ENCODE results near the gene PLA2G2E.

PLA2G2E gene

DNA sequence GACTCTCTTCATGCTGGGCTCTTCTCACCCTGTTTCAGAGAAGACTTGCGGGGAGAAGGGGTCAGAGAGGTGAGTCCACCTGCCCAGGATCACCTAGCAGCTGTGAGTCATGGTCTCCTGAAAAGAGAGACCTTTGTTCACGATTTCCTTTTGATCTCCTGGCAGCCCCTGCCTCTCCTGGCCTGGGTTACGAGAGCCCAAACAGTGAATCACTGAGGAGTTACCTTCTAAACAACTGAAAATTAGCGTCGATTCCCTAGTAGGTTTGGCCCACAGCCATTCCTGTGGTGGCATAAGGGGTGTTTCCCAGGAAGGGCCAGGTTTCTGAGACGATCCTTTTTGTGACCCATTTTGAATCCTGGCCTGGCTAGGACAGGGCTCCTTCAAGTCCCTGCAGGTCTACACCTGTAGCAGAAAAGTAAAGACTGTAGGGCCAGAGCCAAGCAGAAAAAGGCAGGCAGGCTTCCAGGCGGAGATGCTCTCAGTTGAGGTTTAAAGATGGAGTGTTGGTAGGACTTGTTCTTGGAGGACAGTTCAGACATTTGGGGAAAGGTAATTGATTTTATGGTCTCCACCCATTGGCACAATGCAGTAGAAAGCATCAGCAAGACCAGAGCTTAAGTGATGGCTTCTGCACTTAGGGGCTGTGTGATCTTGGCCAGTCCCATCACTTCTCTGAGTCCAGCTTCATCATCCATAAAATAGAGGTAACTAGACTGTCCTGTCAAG lies 2.1 kb upstream of the PLA2G2E start:
- Histone ChIP-seq H4K91ac (ENCODE audit: low read depth, low read length) (peak overlapping the region; percentile 82), H3K23ac (ENCODE audit: low read length) (no peak overlapping the region), H3K4ac (ENCODE audit: low read depth, low read length) (no peak overlapping the region), H3K79me1 (ENCODE audit: low read length) (peaks cover 8% of the 10 kb centered on the region), H2BK5ac (ENCODE audit: low read depth, low read length, poor library complexity) (peak overlapping the region; percentile 60), H4K8ac (ENCODE audit: low read depth, low read length) (no peak overlapping the region), H2BK12ac (ENCODE audit: low read length) (peak overlapping the region; percentile 55), H3K4me2 (ENCODE audit: low read length) (no peak overlapping the region), H3K18ac (ENCODE audit: low read length) (no peak overlapping the region), H3K4me1 (ENCODE audit: control insufficient read depth in 1 of 2, insufficient read depth in 2 of 2, low read length in 2 of 2) (peaks cover 9 to 11% of the 10 kb centered on the region in 2 experiments), H3K79me2 (ENCODE audit: control insufficient read depth, insufficient read depth, low read length, poor library complexity) (peaks cover 2% of the 10 kb centered on the region), H2AFZ (ENCODE audit: insufficient read depth, low read length, poor library complexity) (no peak overlapping the region), H3K14ac (ENCODE audit: low read length) (no peak overlapping the region), H2BK120ac (ENCODE audit: insufficient read depth, low read length, poor library complexity) (peak overlapping the region; percentile 76), H3K9me3 (ENCODE audit: insufficient read depth, low read depth, low read length) (no peaks in the 10 kb centered on the region), H3K27me3 (ENCODE audit: insufficient read depth, low read length) (no peaks in the 10 kb centered on the region), H3K4me3 (ENCODE audit: low read depth, low read length) (no peak overlapping the region), H4K12ac (ENCODE audit: low read depth, low read length) (no peak overlapping the region), H2AK5ac (ENCODE audit: low read length) (no peak overlapping the region), H3K27ac (ENCODE audit: low read depth, low read length) (peak overlapping the region; percentile 59), H3K36me3 (ENCODE audit: control insufficient read depth in 1 of 2, insufficient read depth in 2 of 2, low read length in 2 of 2) (no peaks in the 10 kb centered on the region), H3K9ac (ENCODE audit: low read length) (no peak overlapping the region)
- peak in 1 of 2 donors; percentile 44 for DNase-seq
- no CpG with 5 or more reads among the region's 7 CpGs for WGBS (ENCODE audit: extremely low coverage, insufficient coverage, insufficient read length)

DNA sequence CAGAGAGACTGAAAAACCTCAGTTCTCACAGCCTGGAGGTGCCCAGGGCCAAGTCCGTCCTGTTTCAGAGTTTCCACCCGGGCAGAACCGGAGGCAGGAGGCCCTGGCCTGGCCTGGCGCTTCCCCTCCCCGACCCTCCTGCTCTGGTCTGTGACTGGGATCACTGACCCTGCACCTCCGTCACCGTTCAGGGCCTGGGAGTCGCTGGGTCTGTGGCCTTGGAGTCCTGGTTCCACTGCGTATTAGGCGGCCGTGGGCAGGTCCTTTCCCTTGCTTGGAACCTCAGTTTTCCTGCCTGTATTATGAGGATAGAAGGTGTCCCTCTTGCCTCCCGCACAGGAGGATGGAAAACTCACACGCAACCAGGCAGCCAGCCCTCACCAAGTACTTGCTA lies 533 bp upstream of the PLA2G2E start:
- H3K36me3 ChIP-seq (ENCODE audit: control insufficient read depth in 1 of 2, insufficient read depth in 2 of 2, low read length in 2 of 2): no peaks in the 10 kb centered on the region
- DNase-seq: no peak
- no CpG with 5 or more reads among the region's 13 CpGs for WGBS (ENCODE audit: extremely low coverage, insufficient coverage, insufficient read length)
- no peaks in the 10 kb centered on the region for H3K9me3 ChIP-seq (ENCODE audit: insufficient read depth, low read depth, low read length)
- no peak overlapping the region for H4K12ac ChIP-seq (ENCODE audit: low read depth, low read length)
- H3K27ac ChIP-seq (ENCODE audit: low read depth, low read length): no peak overlapping the region
- no peak overlapping the region for H3K23ac ChIP-seq (ENCODE audit: low read length)
- H2AFZ ChIP-seq (ENCODE audit: insufficient read depth, low read length, poor library complexity): no peak overlapping the region
- no peak overlapping the region for H3K4me2 ChIP-seq (ENCODE audit: low read length)
- H2BK12ac ChIP-seq (ENCODE audit: low read length): no peak overlapping the region
- no peak overlapping the region for H2BK5ac ChIP-seq (ENCODE audit: low read depth, low read length, poor library complexity)
- H4K8ac ChIP-seq (ENCODE audit: low read depth, low read length): no peak overlapping the region
- no peak overlapping the region for H2AK5ac ChIP-seq (ENCODE audit: low read length)
- H3K18ac ChIP-seq (ENCODE audit: low read length): no peak overlapping the region
- H3K4me1 ChIP-seq (ENCODE audit: control insufficient read depth in 1 of 2, insufficient read depth in 2 of 2, low read length in 2 of 2): peaks cover 9 to 11% of the 10 kb centered on the region in 2 experiments
- H3K79me2 ChIP-seq (ENCODE audit: control insufficient read depth, insufficient read depth, low read length, poor library complexity): peaks cover 2% of the 10 kb centered on the region
- H3K27me3 ChIP-seq (ENCODE audit: insufficient read depth, low read length): no peaks in the 10 kb centered on the region
- no peak overlapping the region for H3K4ac ChIP-seq (ENCODE audit: low read depth, low read length)
- peak overlapping the region; percentile 10 for H4K91ac ChIP-seq (ENCODE audit: low read depth, low read length)
- peak overlapping the region; percentile 25 for H2BK120ac ChIP-seq (ENCODE audit: insufficient read depth, low read length, poor library complexity)
- no peak overlapping the region for H3K9ac ChIP-seq (ENCODE audit: low read length)
- H3K79me1 ChIP-seq (ENCODE audit: low read length): peaks cover 8% of the 10 kb centered on the region
- no peak overlapping the region for H3K4me3 ChIP-seq (ENCODE audit: low read depth, low read length)
- H3K14ac ChIP-seq (ENCODE audit: low read length): no peak overlapping the region

DNA sequence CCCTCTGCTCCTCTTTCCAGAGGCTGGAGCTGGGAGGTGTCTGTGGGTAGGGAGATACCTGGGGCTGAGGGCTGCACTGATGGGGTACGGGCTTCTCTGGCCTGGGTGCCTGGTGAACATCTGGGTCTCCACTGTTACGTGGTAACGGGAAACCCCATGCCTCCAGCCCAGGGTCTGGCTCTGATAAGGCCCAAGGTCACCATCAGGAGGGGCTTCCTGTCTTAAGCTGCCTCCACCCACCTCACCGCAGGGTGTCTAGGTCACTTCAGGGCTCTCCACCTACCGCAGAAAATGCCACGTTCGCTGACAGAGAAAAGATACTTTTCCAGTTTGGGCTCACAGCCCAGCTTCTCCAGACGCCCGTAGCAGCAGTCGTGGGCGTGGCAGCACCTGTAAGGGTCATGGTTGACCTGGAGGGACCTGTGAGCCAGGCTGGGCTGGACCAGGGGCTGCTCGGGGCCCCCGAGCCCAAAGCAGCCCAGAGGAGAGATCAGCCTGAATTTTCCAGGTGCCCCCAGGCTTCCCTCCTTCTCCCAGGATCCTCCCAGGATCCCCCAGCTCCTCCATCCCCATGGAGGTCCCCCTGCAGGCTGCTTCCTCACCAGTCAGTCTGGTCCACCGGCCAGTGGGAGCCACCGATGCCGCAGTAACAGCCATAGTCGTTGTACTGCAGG lies 1.3 kb downstream of the PLA2G2E start:
- H2AK5ac ChIP-seq (ENCODE audit: low read length): no peak overlapping the region
- no peaks in the 10 kb centered on the region for H3K27me3 ChIP-seq (ENCODE audit: insufficient read depth, low read length)
- H3K14ac ChIP-seq (ENCODE audit: low read length): no peak overlapping the region
- no peak overlapping the region for H3K23ac ChIP-seq (ENCODE audit: low read length)
- no peak overlapping the region for H3K9ac ChIP-seq (ENCODE audit: low read length)
- peak; percentile 48 to 77 for DNase-seq
- no peaks in the 10 kb centered on the region for H3K9me3 ChIP-seq (ENCODE audit: insufficient read depth, low read depth, low read length)
- no peak overlapping the region for H2BK5ac ChIP-seq (ENCODE audit: low read depth, low read length, poor library complexity)
- no peak overlapping the region for H3K4ac ChIP-seq (ENCODE audit: low read depth, low read length)
- no peak overlapping the region for H4K12ac ChIP-seq (ENCODE audit: low read depth, low read length)
- H4K8ac ChIP-seq (ENCODE audit: low read depth, low read length): no peak overlapping the region
- no peak overlapping the region for H2AFZ ChIP-seq (ENCODE audit: insufficient read depth, low read length, poor library complexity)
- WGBS (ENCODE audit: extremely low coverage, insufficient coverage, insufficient read length): no CpG with 5 or more reads among the region's 17 CpGs
- H4K91ac ChIP-seq (ENCODE audit: low read depth, low read length): peak overlapping the region; percentile 2
- H2BK120ac ChIP-seq (ENCODE audit: insufficient read depth, low read length, poor library complexity): no peak overlapping the region
- no peak overlapping the region for H3K4me2 ChIP-seq (ENCODE audit: low read length)
- H3K79me2 ChIP-seq (ENCODE audit: control insufficient read depth, insufficient read depth, low read length, poor library complexity): peaks cover 2% of the 10 kb centered on the region
- H3K4me3 ChIP-seq (ENCODE audit: low read depth, low read length): no peak overlapping the region
- H3K18ac ChIP-seq (ENCODE audit: low read length): no peak overlapping the region
- peaks cover 8% of the 10 kb centered on the region for H3K79me1 ChIP-seq (ENCODE audit: low read length)
- no peak overlapping the region for H3K27ac ChIP-seq (ENCODE audit: low read depth, low read length)
- no peaks in the 10 kb centered on the region for H3K36me3 ChIP-seq (ENCODE audit: control insufficient read depth in 1 of 2, insufficient read depth in 2 of 2, low read length in 2 of 2)
- H2BK12ac ChIP-seq (ENCODE audit: low read length): no peak overlapping the region
- peaks cover 9 to 15% of the 10 kb centered on the region in 2 experiments for H3K4me1 ChIP-seq (ENCODE audit: control insufficient read depth in 1 of 2, insufficient read depth in 2 of 2, low read length in 2 of 2)

DNA sequence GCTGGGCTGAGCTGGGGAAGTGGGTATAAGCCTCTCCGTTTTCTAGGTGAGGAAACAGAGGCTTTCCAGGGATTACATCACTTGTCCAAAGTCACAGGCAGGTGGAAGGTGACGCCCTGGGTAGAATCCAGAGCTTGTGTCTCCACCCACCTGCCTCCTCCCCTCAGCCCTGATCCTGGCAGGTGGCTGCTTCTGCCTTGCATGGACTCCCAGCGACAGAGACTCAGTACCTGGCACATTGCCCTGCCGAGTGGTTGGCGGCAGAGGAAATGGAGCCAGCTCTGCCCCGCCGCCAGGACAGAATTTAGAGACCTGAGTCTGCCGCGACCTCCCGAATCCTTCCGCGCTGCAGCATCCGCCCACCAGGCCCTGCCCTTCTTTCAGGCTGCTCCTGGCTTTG lies 2.1 kb downstream of the PLA2G2E start:
- Histone ChIP-seq H3K79me2 (ENCODE audit: control insufficient read depth, insufficient read depth, low read length, poor library complexity) (peaks cover 2% of the 10 kb centered on the region), H3K79me1 (ENCODE audit: low read length) (peaks cover 8% of the 10 kb centered on the region), H3K4me1 (ENCODE audit: control insufficient read depth in 1 of 2, insufficient read depth in 2 of 2, low read length in 2 of 2) (peaks cover 9 to 12% of the 10 kb centered on the region in 2 experiments), H2BK5ac (ENCODE audit: low read depth, low read length, poor library complexity) (no peak overlapping the region), H3K4me2 (ENCODE audit: low read length) (no peak overlapping the region), H3K9me3 (ENCODE audit: insufficient read depth, low read depth, low read length) (no peaks in the 10 kb centered on the region), H3K18ac (ENCODE audit: low read length) (no peak overlapping the region), H4K91ac (ENCODE audit: low read depth, low read length) (no peak overlapping the region), H3K9ac (ENCODE audit: low read length) (no peak overlapping the region), H2BK120ac (ENCODE audit: insufficient read depth, low read length, poor library complexity) (no peak overlapping the region), H3K4me3 (ENCODE audit: low read depth, low read length) (no peak overlapping the region), H3K14ac (ENCODE audit: low read length) (no peak overlapping the region), H2AK5ac (ENCODE audit: low read length) (no peak overlapping the region), H3K36me3 (ENCODE audit: control insufficient read depth in 1 of 2, insufficient read depth in 2 of 2, low read length in 2 of 2) (no peaks in the 10 kb centered on the region), H3K4ac (ENCODE audit: low read depth, low read length) (no peak overlapping the region), H3K23ac (ENCODE audit: low read length) (no peak overlapping the region), H3K27ac (ENCODE audit: low read depth, low read length) (no peak overlapping the region), H2AFZ (ENCODE audit: insufficient read depth, low read length, poor library complexity) (no peak overlapping the region), H4K12ac (ENCODE audit: low read depth, low read length) (no peak overlapping the region), H3K27me3 (ENCODE audit: insufficient read depth, low read length) (no peaks in the 10 kb centered on the region), H2BK12ac (ENCODE audit: low read length) (no peak overlapping the region), H4K8ac (ENCODE audit: low read depth, low read length) (no peak overlapping the region)
- peak in 1 of 2 donors; percentile 40 for DNase-seq
- no CpG with 5 or more reads among the region's 13 CpGs for WGBS (ENCODE audit: extremely low coverage, insufficient coverage, insufficient read length)
